Activated CD4-positive, alpha-beta T cell treated with anti-CD3 and anti-CD28 coated beads, Interleukin-2, amount 50 U/mL, for 1 hour (primary cell): ENCODE measurements around the gene UCP1.

ENCODE experiments used
- DNase-seq: peaks from one replicate; pipeline ENCODE4 v3.0.0-alpha.2; 2020

The UCP1 gene, protein sequence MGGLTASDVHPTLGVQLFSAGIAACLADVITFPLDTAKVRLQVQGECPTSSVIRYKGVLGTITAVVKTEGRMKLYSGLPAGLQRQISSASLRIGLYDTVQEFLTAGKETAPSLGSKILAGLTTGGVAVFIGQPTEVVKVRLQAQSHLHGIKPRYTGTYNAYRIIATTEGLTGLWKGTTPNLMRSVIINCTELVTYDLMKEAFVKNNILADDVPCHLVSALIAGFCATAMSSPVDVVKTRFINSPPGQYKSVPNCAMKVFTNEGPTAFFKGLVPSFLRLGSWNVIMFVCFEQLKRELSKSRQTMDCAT

DNA sequence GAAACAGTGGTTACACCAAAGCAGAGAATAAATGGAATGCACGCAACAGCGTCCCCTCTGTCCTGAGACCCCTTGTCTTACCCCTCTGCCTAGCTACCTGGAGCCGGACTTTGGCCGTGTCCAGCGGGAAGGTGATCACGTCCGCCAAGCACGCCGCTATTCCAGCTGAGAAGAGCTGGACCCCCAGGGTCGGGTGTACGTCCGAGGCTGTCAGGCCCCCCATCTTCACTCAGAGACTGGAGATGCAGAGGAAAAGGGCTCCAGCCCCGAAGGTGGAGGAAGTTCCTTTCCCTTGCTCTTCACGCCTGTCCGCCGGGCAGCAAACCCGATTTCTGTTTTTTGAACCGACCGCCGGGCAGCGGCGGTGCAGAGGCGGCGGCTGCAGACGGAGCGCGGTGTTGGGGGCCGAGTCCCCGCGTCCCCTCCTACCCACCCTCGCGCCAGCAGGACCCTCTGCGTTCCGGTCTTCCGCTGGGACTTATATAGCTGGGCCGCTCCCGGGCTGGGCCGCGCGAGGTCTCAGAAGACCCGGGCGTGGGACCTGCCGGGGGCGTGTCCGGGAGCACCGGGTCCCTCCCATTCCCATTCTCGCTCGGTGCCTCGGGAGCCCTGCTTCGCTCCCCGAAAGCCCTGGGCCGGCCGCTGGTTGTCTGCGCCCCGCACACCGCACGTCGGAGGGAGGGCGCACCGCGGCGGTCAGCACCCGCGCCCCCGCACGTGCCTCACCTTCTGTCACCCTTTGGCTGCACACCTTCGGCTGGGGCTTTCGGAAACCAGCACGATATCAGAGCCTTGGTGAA, at the start of gene UCP1:
Gene UCP1 (minus strand): TSS at position 455 of the 800 bp plus-strand sequence. CDS start 232 bp downstream, at position 223.
- no peak for DNase-seq

GRCh38 chr4:140617499-140618248, 48.9 kb upstream of the UCP1 start:
- no peak for DNase-seq

DNA sequence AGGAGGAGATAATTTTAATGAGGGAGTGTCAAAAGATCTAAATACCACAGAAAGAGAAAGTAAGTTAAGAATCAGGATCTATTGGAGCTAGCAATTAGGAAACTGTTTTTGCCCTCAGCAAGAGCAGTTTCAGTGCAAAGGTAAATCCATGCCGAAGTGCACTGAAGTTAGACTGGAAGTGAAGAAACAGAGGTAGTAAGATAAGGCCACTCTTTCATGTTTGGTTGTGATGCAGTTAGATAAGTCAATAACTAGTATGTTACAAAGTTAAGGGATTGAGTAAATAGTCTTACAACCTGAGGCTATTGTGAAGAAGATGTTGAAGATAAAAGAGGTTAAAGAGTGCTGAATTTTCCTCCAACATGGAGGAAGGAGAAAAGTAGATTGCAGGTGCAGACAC, 46.7 kb upstream of the UCP1 start:
- no peak for DNase-seq

- DNase-seq: no peak
Measured at GRCh38 chr4:140612357-140612756, 43.6 kb upstream of the UCP1 start.

DNA sequence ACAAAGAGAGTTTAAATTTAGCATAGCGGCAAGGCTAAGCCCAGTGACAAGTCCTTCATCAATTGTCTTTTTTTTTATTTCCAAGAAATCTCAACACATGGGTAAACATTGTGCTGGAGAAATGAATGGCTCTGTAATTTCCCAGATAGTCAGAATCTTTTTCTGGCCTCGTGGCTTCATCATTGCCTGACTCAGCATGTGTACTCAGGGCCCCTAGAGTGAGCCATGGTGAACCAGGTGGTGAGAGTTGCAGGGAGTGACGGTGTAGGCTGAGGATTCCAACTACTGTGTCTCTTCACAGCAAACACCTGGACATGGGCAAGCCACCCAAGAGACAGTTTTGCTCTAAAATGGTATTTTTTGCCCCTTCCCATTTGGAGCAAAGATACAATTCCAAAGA, 43.1 kb upstream of the UCP1 start:
- no peak for DNase-seq

DNA sequence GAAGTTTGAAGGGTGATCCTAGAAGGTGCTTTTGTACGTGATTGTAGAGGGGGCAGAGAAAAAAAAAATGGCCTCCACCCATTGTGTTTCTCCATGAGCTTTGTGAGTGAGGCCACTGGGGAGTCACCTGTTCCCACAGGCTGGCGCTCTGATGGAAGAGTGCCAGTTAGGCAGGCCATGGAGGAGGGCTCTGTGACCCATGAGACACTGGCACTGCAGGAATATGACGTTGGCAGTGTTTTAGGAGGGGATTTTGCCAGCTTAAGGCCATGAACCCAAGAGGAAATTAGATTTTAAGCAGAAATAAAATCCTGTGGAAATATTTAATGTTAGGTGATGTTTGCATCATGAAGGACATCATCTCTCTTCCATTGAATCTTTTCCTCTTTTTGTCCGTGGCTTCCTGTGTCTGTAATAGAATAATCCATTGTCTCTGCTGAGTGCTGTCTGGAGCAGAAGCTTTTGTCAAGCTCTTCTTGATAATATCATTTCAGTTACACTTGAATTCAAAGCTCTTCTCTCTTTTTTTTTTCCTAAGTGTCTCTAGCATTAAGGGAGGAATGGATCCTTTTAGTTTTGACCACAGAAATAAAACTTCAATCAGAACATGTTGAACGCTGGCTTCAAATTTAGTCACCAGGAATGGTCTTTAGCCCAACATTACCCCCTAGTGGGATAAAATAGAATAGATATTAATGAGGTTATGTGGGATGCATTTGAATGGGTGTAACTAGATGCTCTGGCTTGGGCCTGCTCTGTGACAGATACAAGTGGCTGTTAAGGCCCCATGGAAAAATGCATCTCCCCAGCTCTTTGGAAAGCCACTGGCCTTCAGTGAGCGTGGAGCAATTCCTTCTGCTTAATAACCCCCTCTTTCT, 41.0 kb upstream of the UCP1 start:
- no peak for DNase-seq

DNA sequence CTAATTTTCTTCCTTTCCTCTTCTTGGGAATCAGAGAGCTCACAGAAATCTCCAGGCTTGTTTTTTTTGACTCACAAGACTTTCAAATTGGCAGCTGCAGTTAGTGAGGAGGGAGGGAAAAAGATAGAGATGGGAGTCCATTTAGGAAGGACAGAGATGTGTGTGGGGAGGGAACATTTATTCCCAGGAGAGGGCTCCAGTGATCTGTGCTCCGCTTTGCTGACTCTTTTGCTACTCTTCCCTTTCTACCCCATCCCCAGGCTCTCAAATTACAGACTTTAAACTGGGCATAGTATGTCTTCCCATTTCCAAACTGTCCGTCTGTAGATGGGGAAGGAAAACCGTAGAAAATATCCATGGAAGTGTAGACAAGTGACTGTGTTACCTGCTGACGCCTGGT, 39.1 kb upstream of the UCP1 start:
- DNase-seq: no peak

DNA sequence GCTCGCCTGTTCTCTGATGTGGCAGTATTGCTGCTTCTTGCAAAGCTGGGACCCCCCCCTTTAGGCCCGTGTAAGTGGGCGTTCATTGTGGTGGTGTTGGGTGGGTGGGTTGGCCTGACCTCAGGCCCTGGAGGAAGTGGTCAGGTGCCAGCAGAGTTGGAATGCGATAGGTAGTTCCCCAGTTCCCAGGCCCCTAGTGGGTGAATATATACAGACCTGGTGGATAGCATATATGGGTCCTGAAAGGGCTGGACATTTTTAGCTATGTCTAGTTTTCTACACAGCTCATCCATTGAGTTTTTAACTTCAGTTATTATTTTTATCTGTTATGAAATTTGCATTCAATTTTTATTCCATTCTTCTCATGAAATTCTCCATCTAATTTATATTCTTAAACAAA, 35.8 kb upstream of the UCP1 start:
- DNase-seq: no peak

- DNase-seq: no peak
Measured at GRCh38 chr4:140603286-140603685, 34.5 kb upstream of the UCP1 start.

DNA sequence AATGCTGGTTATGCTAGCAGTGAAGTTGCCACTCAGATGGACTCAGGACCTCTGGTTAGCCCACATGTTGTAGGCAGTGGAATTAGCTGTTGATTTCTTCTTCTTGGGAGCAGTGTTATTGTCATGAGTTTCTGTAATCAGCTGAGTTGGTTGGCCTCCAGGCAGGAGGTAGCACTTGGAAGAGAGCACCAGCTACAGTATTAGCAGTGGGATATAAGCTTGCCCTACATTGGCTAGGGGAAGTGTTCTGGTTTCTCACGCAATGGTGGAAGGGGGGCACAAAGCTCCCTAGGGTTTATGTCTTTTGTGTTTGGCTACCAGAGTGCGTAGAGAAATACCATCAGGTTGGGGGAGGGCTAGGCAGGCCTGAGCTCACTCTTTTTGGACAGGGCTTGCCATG, 34.0 kb upstream of the UCP1 start:
- DNase-seq: no peak

DNA sequence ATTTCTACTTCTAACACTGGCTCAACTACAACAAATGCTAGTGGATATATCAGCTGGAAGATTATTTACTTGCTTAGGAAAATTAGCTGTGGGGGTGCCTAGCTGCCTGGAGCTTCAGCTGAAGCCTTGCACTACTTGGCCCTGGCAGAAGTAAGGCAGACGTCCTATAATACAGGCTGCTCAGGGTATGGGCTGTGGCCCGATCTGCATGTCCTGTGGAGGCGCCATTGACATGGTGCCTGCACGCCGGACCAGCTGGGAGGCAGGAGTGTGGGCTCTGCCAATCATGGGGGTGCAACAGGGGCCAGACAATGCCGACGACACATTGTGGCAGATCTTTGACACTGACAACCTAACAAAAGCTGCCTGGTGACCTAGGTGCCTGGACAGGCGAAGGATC, 31.6 kb upstream of the UCP1 start:
- no peak for DNase-seq

- DNase-seq: no peak
Measured at GRCh38 chr4:140595065-140595464, 26.3 kb upstream of the UCP1 start.

- no peak for DNase-seq
Measured at GRCh38 chr4:140584439-140584838, 15.7 kb upstream of the UCP1 start.

DNA sequence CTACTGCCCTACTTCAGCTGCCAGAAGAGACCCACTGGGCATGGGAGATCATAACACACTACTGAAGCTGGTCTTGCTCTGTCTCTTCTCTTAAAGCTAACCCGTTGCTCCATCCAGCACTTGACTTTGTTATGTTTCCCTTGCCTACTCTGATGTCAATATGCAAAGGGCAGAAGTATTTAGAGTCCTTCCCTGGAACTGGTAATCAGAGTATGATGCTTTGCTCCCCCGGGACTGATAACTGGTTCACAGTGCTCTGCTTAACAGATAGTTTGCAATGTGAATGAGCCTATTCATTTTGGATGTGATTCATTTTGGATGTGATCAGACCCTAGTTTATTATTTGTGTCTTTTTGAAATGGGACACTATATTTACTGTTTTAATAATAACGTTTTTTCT, 12.3 kb upstream of the UCP1 start:
- no peak for DNase-seq

GRCh38 chr4:140579278-140579677, 10.5 kb upstream of the UCP1 start:
- DNase-seq: no peak

GRCh38 chr4:140575489-140575888, 6.7 kb upstream of the UCP1 start:
- DNase-seq: no peak

- DNase-seq: no peak
Measured at GRCh38 chr4:140571620-140572019, 2.9 kb upstream of the UCP1 start.

DNA sequence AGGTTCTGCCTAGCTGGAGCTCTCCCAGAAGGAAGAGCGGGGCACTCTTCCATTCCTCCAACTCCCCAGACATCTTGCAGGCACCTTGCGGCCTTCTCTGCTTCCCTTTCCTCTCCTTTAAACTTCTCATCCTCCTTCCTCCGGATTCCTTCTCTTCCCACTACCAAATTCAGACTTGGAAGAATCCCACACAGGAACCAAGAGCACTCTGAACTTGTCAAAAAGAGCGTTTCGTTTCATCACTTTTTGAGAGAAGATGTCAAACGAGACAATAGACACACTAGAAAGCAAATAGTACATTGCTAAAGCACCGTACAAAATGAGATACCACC, 512 bp upstream of the UCP1 start:
- no peak for DNase-seq

- no peak for DNase-seq
Measured at GRCh38 chr4:140559696-140560095, 9.1 kb downstream of the UCP1 start.

GRCh38 chr4:140557831-140558435, 10.8 kb downstream of the UCP1 start:
- DNase-seq: no peak

DNA sequence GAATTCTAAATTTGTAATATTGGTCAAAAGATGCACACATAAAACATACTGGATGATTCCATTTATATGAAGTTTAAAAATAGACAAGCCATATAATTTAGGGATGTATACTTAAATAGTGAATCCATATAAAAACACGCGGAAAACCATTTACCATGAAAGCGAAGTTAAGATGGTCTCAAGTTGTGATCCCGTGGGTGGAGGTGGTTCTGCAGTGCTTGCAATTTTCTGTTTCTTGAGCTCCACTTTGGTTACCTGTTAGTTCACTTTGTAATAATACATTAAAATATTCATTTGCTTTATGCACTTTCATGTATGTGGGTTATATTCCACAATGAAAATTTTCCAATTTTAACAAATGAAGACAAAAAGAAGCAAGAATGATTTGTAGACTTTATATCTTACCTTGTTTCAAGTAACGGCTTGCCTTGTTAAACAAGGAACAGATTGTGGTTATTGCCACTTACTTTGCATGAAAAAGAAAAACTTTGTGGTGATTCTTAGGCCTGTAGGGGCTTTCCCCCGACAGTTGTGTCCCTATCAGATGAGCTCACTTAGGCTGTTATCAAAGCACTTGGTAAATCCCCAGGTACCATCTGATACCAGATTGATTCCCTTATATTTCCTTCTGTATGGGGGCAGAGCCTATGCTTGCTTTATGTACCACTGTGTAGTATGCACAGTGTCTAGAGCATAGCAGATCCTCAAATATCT, 12.2 kb downstream of the UCP1 start:
- no peak for DNase-seq
